ENCODE measurements around the gene GAS6.

DNA sequence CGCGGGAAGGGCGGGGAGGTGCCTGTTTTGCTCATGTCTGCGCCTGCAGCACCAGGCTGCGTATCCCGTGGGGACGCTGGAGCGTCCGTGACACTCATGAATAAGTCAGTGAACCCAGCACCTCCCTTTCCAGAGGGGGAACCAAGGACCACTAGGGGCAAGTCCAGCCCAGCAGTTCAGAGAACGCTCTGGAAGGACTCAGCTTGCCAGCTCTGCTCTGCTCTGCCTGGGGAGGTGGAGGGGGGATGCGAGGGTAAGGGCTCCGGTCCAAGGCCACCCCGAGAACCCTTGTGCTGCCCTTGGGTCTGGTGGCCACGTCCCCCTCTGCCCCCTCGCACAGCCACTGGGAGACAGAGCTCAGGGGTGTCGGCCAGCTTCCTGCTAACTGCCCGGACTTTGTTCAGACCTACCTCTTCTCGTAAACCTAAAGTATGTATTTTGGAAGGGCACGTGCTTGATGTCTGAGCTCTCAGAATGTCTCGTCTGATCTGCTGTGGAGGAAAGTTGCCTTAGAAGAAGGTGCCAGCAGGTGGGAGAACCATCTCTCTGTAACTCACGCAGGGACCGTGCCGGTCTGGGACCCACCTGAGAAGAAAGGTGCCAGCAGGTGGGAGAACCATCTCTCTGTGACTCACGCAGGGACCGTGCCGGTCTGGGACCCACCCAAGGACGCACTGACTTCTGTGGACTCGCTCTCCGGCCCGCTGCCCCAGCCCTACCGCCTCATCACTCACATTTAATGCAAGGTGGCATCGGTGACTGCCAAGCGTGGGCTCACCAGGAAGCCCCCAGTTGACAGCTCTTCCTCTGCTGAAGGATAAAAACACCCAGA, 70.8 kb downstream of the GAS6 start:
- TF ChIP-seq, protein P1, sequence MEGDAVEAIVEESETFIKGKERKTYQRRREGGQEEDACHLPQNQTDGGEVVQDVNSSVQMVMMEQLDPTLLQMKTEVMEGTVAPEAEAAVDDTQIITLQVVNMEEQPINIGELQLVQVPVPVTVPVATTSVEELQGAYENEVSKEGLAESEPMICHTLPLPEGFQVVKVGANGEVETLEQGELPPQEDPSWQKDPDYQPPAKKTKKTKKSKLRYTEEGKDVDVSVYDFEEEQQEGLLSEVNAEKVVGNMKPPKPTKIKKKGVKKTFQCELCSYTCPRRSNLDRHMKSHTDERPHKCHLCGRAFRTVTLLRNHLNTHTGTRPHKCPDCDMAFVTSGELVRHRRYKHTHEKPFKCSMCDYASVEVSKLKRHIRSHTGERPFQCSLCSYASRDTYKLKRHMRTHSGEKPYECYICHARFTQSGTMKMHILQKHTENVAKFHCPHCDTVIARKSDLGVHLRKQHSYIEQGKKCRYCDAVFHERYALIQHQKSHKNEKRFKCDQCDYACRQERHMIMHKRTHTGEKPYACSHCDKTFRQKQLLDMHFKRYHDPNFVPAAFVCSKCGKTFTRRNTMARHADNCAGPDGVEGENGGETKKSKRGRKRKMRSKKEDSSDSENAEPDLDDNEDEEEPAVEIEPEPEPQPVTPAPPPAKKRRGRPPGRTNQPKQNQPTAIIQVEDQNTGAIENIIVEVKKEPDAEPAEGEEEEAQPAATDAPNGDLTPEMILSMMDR (conservative IDR thresholded peaks at IDR 0.05): no peak
- TF ChIP-seq EZH2 (IDR thresholded peaks at IDR 0.05; ENCODE audit: low read depth): no peak

Measured in PC-9 (cell line).